K562 (cell line): Measurements from ENCODE around the gene GPRASP1. TPM values are rescaled to one million over a fixed set of nuclear protein-coding genes. Genes with fewer than 3 reads are reported as not detected.

ENCODE experiments used
- ATAC-seq: fragments of 200-7000 bp; cut with Tn5 transposase; 3 replicates; pipeline ENCODE4 v1.9.1; 2020; ENCODE audit warnings: moderate library complexity
- BruUV-seq: library from RNA; stranded (reverse); fragments of 400-500 nt; replicated peaks from 2 replicates; lab custom pipeline; 2021; lab: Mats Ljungman, UMichigan
- CTCF ChIA-PET: fragments of 300-600 bp; formaldehyde crosslinking; extraction: SDS; loops from one replicate; lab custom pipeline; 2021; ENCODE audit warnings: low intra/inter-chr PET ratio; lab: Yijun Ruan, JAX
- POLR2A ChIA-PET: fragments of 300-600, 350-650 bp; sonication (Branson Sonifier 250); formaldehyde crosslinking; extraction: SDS; loops from one replicate; lab custom pipeline; 2021; ENCODE audit warnings: antibody characterized with exemption, inconsistent platforms; lab: Yijun Ruan, JAX
- DNase-seq, 4 experiments: peaks; one replicate each; pipeline versions ENCODE4 v3.0.0 to v3.0.0-alpha.2; 2011 to 2018; ENCODE audit warnings: low spot score in 3 of 4, mixed read lengths in 3 of 4; ENCODE audit errors: extremely low read depth in 1 of 4
- FAIRE-seq: peaks from 2 replicates; lab custom pipeline; 2011; peaks lifted over from hg19 to GRCh38; lab: Jason Lieb, UNC
- H2AFZ ChIP-seq: 2 replicates; pipeline ENCODE4 v1.6.0; 2011; ENCODE audit warnings: low read depth, low read length, control low read depth, inconsistent platforms
- H3K27ac ChIP-seq: fragments of 200-600 bp; 3 replicates; pipeline ENCODE4 v1.8.0; 2011; ENCODE audit warnings: low read depth, mild to moderate bottlenecking, control low read depth, inconsistent platforms, low read length, moderate library complexity, mixed read lengths; ENCODE audit errors: extremely low read depth
- H3K27me3 ChIP-seq, 2 experiments: fragments of 300-600 bp in 1 of 2; 2 replicates in 1 of 2; 3 replicates in 1 of 2; pipeline versions ENCODE4 v1.6.0 to v1.8.0; 2011; ENCODE audit warnings: inconsistent platforms in 2 of 2, low read length in 2 of 2, mild to moderate bottlenecking in 1 of 2, mixed read lengths in 1 of 2, moderate library complexity in 1 of 2; ENCODE audit not compliant: control insufficient read depth in 2 of 2, insufficient read depth in 2 of 2
- H3K36me3 ChIP-seq: fragments of 300-600 bp; 3 replicates; pipeline ENCODE4 v1.8.0; 2011; ENCODE audit warnings: mild to moderate bottlenecking, low read length, inconsistent platforms; ENCODE audit not compliant: control insufficient read depth, insufficient read depth
- H3K4me1 ChIP-seq, 2 experiments: fragments of 200-600 bp in 1 of 2; replicated peaks in 1 of 2; 2 replicates in 1 of 2; 3 replicates in 1 of 2; pipeline versions ENCODE4 v1.5.1 to v1.8.0; 2011; ENCODE audit warnings: inconsistent platforms in 2 of 2, low read length in 2 of 2, mild to moderate bottlenecking in 1 of 2, mixed read lengths in 1 of 2, moderate library complexity in 1 of 2; ENCODE audit not compliant: control insufficient read depth in 2 of 2, insufficient read depth in 2 of 2
- H3K4me2 ChIP-seq: 2 replicates; pipeline ENCODE4 v1.6.1; 2011; ENCODE audit warnings: low read length, control low read depth, inconsistent platforms, mixed read lengths; ENCODE audit not compliant: insufficient read depth
- H3K4me3 ChIP-seq: fragments of 200-600 bp; sonication (generic), shearing (Covaris generic); 2 replicates; pipeline ENCODE4 v1.5.1; 2016; ENCODE audit warnings: control low read depth, inconsistent platforms
- H3K79me2 ChIP-seq: fragments of 200-600 bp; 3 replicates; pipeline ENCODE4 v1.8.0; 2011; ENCODE audit warnings: low read length, inconsistent platforms; ENCODE audit not compliant: control insufficient read depth, insufficient read depth
- H3K9ac ChIP-seq, 2 experiments: 2 replicates each; pipeline versions ENCODE4 v1.6.0 to v1.6.1; 2011; ENCODE audit warnings: low read depth in 2 of 2, low read length in 2 of 2, control low read depth in 1 of 2, inconsistent platforms in 1 of 2, mild to moderate bottlenecking in 1 of 2, mixed read lengths in 1 of 2; ENCODE audit not compliant: insufficient read depth in 1 of 2
- H3K9me1 ChIP-seq: one replicate; pipeline ENCODE4 v1.6.0; 2011; ENCODE audit warnings: inconsistent platforms, mild to moderate bottlenecking, low read length, moderate library complexity; ENCODE audit not compliant: control insufficient read depth, insufficient read depth
- H3K9me3 ChIP-seq: replicated peaks from 2 replicates; pipeline ENCODE4 v1.5.1; 2011; ENCODE audit warnings: low read depth, low read length, inconsistent platforms; ENCODE audit not compliant: control insufficient read depth, insufficient read depth
- H4K20me1 ChIP-seq: replicated peaks from 2 replicates; pipeline ENCODE4 v1.6.1; 2011; ENCODE audit warnings: low read length, inconsistent platforms, mixed read lengths; ENCODE audit not compliant: control insufficient read depth, insufficient read depth
- ADNP ChIP-seq: fragments of 200-800 bp; sonication (Bioruptor generic); IDR thresholded peaks from 2 replicates; pipeline ENCODE4 v1.6.1; 2016; ENCODE audit warnings: missing genetic modification characterization, missing compliant biosample characterization
- BRF1 ChIP-seq: IDR thresholded peaks from 3 replicates; pipeline ENCODE4 v1.6.1; 2011; ENCODE audit warnings: borderline replicate concordance, mild to moderate bottlenecking; ENCODE audit not compliant: insufficient read length; ENCODE audit errors: extremely low read depth
- CBX3 ChIP-seq, 2 experiments: IDR thresholded peaks; 1 replicate in 1 of 2; 2 replicates in 1 of 2; pipeline ENCODE4 v1.6.1; 2012; ENCODE audit warnings: inconsistent platforms in 2 of 2, low read length in 2 of 2, borderline replicate concordance in 1 of 2, control low read depth in 1 of 2
- CHAMP1 ChIP-seq: fragments of 450-650 bp; IDR thresholded peaks from 2 replicates; pipeline ENCODE4 v1.6.1; 2016; ENCODE audit warnings: mild to moderate bottlenecking
- E2F8 ChIP-seq: fragments of 450-650 bp; IDR thresholded peaks from 2 replicates; pipeline ENCODE4 v1.7.1; 2018; ENCODE audit warnings: mild to moderate bottlenecking, low read depth; ENCODE audit not compliant: partially characterized antibody
- ESRRB ChIP-seq: fragments of 250-450 bp; sonication (Bioruptor Pico); IDR thresholded peaks from 2 replicates; pipeline ENCODE4 v1.5.0; 2020; ENCODE audit warnings: mild to moderate bottlenecking, moderate library complexity, borderline replicate concordance
- HIVEP1 ChIP-seq: fragments of 250-450 bp; sonication (Bioruptor Pico); IDR thresholded peaks from 2 replicates; pipeline ENCODE4 v1.4.0; 2020; ENCODE audit warnings: mild to moderate bottlenecking
- POU5F1 ChIP-seq: fragments of 150-350 bp; IDR thresholded peaks from 2 replicates; pipeline ENCODE4 v1.6.1; 2014; ENCODE audit warnings: borderline replicate concordance, low read length, low read depth, mild to moderate bottlenecking; ENCODE audit not compliant: partially characterized antibody
- SMAD3 ChIP-seq: fragments of 450-650 bp; formaldehyde crosslinking; conservative IDR thresholded peaks from 2 replicates; pipeline ENCODE4 v1.4.0; 2020; ENCODE audit warnings: mild to moderate bottlenecking
- SRSF9 ChIP-seq: fragments of 200-400 bp; formaldehyde crosslinking; IDR thresholded peaks from 2 replicates; pipeline ENCODE4 v1.6.1; 2017; ENCODE audit warnings: low read depth, low read length, borderline replicate concordance
- ZBTB43 ChIP-seq: sonication (generic); formaldehyde crosslinking; IDR thresholded peaks from 2 replicates; pipeline ENCODE4 v1.8.0; 2023; ENCODE audit warnings: mild to moderate bottlenecking, missing genetic modification reagents
- ZNF398 ChIP-seq: fragments of 250-450 bp; sonication (Bioruptor Pico); IDR thresholded peaks from 2 replicates; pipeline ENCODE4 v1.8.0; 2021; ENCODE audit warnings: moderate library complexity, mild to moderate bottlenecking, inconsistent platforms
- whole genome bisulfite sequencing: fragments of 100-300 bp; shearing (Covaris generic); methylation state at CpG from one replicate; pipeline ENCODE4 v1.1.6; 2016; ENCODE audit warnings: low coverage, mixed read lengths; ENCODE audit not compliant: insufficient coverage; ENCODE audit errors: missing lambda C conversion rate; 5-methylcytosine and 5-hydroxymethylcytosine counted together
- in situ Hi-C: fragments of 300-500 bp; cut with MboI; formaldehyde crosslinking; loops from 4 replicates; pipeline ENCODE4 v1.15.0; 2018; ENCODE audit warnings: inconsistent platforms, mixed read lengths
- intact Hi-C: fragments of 100-400 bp; cut with micrococcal nuclease; formaldehyde crosslinking; loops from 2 replicates; pipeline ENCODE4 v1.14.2; 2022
- polyA plus RNA-seq, 8 experiments: library from polyadenylated mRNA; depleted of rRNA in 4 of 8; stranded (reverse) in 5 of 8; unstranded in 3 of 8; fragments of >200 nt; fragmentation: Nextera tagmentation in 2 of 8; fragmentation: Illumina TruSeq in 1 of 8; extraction: Ambion mirVana in 2 of 8; extraction: Trizol in 1 of 8; gene quantifications; 2 replicates each; pipeline versions ENCODE4 v1.2.1 to v1.2.3, GENCODE V29; 2011 to 2014; ENCODE audit warnings: inconsistent platforms in 1 of 8, missing spikeins in 1 of 8
- total RNA-seq, 7 experiments: library from RNA; depleted of rRNA in 6 of 7; stranded (reverse); fragments of >200 nt in 6 of 7; fragmentation: Illumina TruSeq in 2 of 7; extraction: Trizol in 2 of 7; gene quantifications; 2 replicates each; pipeline versions ENCODE4 v1.2.1 to v1.2.3, GENCODE V29; 2011 to 2021; ENCODE audit warnings: low replicate concordance in 1 of 7

GPRASP1 gene
- total and polyA plus RNA-seq, 9 of the 15 experiments (the other 6 are each of a cell fraction or from before 2014, with no cell fraction given): 0.01 to 0.94 (median 0.23) TPM

GRCh38 chrX:102684772-102685520 is 33.7 kb downstream of the GPRASP1 start:
- H3K27me3 ChIP-seq: no peaks in the 10 kb centered on the region
- no peaks in the 10 kb centered on the region for H3K4me1 ChIP-seq
- FAIRE-seq: no peak
- no peak overlapping the region for H3K4me2 ChIP-seq
- H3K9me1 ChIP-seq: no peaks in the 10 kb centered on the region
- CTCF ChIA-PET: no interaction called here
- H3K79me2 ChIP-seq: no peaks in the 10 kb centered on the region
- POLR2A ChIA-PET: interaction anchor here (0.7 kb wide), 1 partner anchor 40 kb away, joined by 3 read pairs; no protein-coding TSS in a partner anchor
- no peaks in the 10 kb centered on the region for H3K36me3 ChIP-seq
- H2AFZ ChIP-seq: no peak overlapping the region
- ATAC-seq: no peak
- BruUV-seq: no TSS peak
- intact Hi-C loops (no loop called here), in situ Hi-C loops (no loop called here)
- H3K27ac ChIP-seq: no peak overlapping the region
- no peaks in the 10 kb centered on the region for H3K9me3 ChIP-seq
- no peak for DNase-seq
- WGBS: 0% methylated on average over 2 of the region's 2 CpGs
- no peak overlapping the region for H3K9ac ChIP-seq
- H4K20me1 ChIP-seq: no peaks in the 10 kb centered on the region
- H3K4me3 ChIP-seq: no peak overlapping the region
- TF ChIP-seq POU5F1 (no peak), BRF1 (no peak), HIVEP1 (CRISPR knock-in tag) (no peak), ZNF398 (CRISPR knock-in tag) (no peak), SMAD3 (CRISPR knock-in tag) (no peak), ADNP (tag) (no peak), E2F8 (no peak), ESRRB (CRISPR knock-in tag) (no peak), SRSF9 (no peak), ZBTB43 (no peak), CBX3 (IDR thresholded peaks at IDR 0.05; ENCODE audit: borderline replicate concordance in 1 of 2, low read length in 2 of 2) (no peak), CHAMP1 (no peak)
